H1 (cell line): Measurements from ENCODE around the gene PLEKHN1. TPM values are rescaled to one million over a fixed set of nuclear protein-coding genes. Genes with fewer than 3 reads are reported as not detected.
A peak's percentile ranks its signal among the peaks of the same experiment; 100 is the strongest.

Source experiments
- ASH2L ChIP-seq: fragments of 200-600, 300-600 bp; sonication (generic); IDR thresholded peaks from one replicate; pipeline ENCODE4 v1.7.1; 2017; ENCODE audit warnings: low read length
- CHD1 ChIP-seq: IDR thresholded peaks from 2 replicates; pipeline ENCODE4 v1.6.1; 2012; ENCODE audit warnings: low read depth, low read length, improper control_type of control experiment
- CTCF ChIP-seq, 3 experiments: IDR thresholded peaks; 1 replicate in 2 of 3; 2 replicates in 1 of 3; pipeline versions ENCODE4 v1.5.1 to v1.6.1; 2011; ENCODE audit warnings: low read length in 3 of 3, mild to moderate bottlenecking in 3 of 3, inconsistent platforms in 2 of 3, low read depth in 1 of 3, moderate library complexity in 1 of 3; ENCODE audit not compliant: insufficient read depth in 1 of 3; ENCODE audit errors: control extremely low read depth in 1 of 3
- E2F6 ChIP-seq: IDR thresholded peaks from 2 replicates; pipeline ENCODE4 v1.6.1; 2012; ENCODE audit warnings: inconsistent platforms
- EP300 ChIP-seq, 2 experiments: IDR thresholded peaks; 1 replicate in 1 of 2; 2 replicates in 1 of 2; pipeline ENCODE4 v1.6.1; 2011 to 2012; ENCODE audit warnings: low read depth in 2 of 2, low read length in 2 of 2, mild to moderate bottlenecking in 2 of 2, borderline replicate concordance in 1 of 2, inconsistent platforms in 1 of 2, moderate library complexity in 1 of 2
- EZH2 ChIP-seq: fragments of 200-600 bp; sonication (generic); IDR thresholded peaks from 2 replicates; pipeline ENCODE4 v1.7.1; 2012; ENCODE audit warnings: low read depth, mild to moderate bottlenecking, moderate library complexity, low read length, inconsistent platforms; ENCODE audit not compliant: severe bottlenecking
- GABPA ChIP-seq: IDR thresholded peaks from 2 replicates; pipeline ENCODE4 v1.6.1; 2011; ENCODE audit warnings: mild to moderate bottlenecking, low read length, moderate library complexity, borderline replicate concordance; ENCODE audit not compliant: insufficient read depth
- RAD21 ChIP-seq, 2 experiments: IDR thresholded peaks in 1 of 2; conservative IDR thresholded peaks in 1 of 2; 2 replicates each; pipeline ENCODE4 v1.6.1; 2011; ENCODE audit warnings: low read depth in 2 of 2, low read length in 2 of 2, improper control_type of control experiment in 1 of 2, inconsistent platforms in 1 of 2, mild to moderate bottlenecking in 1 of 2, moderate library complexity in 1 of 2
- RXRA ChIP-seq: IDR thresholded peaks from 2 replicates; pipeline ENCODE4 v1.6.1; 2011; ENCODE audit warnings: low read depth, mild to moderate bottlenecking, low read length, moderate library complexity; ENCODE audit not compliant: insufficient read depth
- SP4 ChIP-seq: IDR thresholded peaks from 2 replicates; pipeline ENCODE4 v1.6.1; 2012; ENCODE audit warnings: low read length, inconsistent platforms
- polyA plus RNA-seq, 7 experiments: library from polyadenylated mRNA; depleted of rRNA in 3 of 7; stranded (reverse) in 5 of 7; unstranded in 2 of 7; fragments of >200 nt in 5 of 7; fragments of 200-250 nt in 2 of 7; gene quantifications; 1 replicate in 5 of 7; 2 replicates in 1 of 7; 4 replicates in 1 of 7; pipeline versions ENCODE4 v1.2.1 to v1.2.3, GENCODE V29; 2011 to 2013; ENCODE audit warnings: missing spikeins in 2 of 7, mixed read lengths in 2 of 7
- total RNA-seq: library from RNA; stranded (reverse); fragmentation: NEBNext Ultra II Directional; extraction: Animal tissue kit (Norgen Biotek cat#: 25700); gene quantifications from 2 replicates; pipeline ENCODE4 v1.2.1, GENCODE V29; 2021

PLEKHN1 gene
- total and polyA plus RNA-seq, 2 of the 8 experiments (the other 6 are each of a cell fraction or from before 2014, with no cell fraction given): 0.39 to 1.5 TPM

GRCh38 chr1:921011-921837 lies 45.1 kb upstream of the PLEKHN1 start (continued):
- TF ChIP-seq CTCF (IDR thresholded peaks at IDR 0.05; ENCODE audit: control extremely low read depth in 1 of 3, insufficient read depth in 1 of 3, low read depth in 1 of 3, low read length in 3 of 3): peak in 2 of 3 experiments; percentile 28 to 66; a peak in 3 of 4 replicates
- TF ChIP-seq CHD1: no peak
- 0 out of 2 replicates have a peak, but pooled peaks have one; percentile 63 for TF ChIP-seq SP4
- peak; percentile 83 for TF ChIP-seq GABPA
- TF ChIP-seq EZH2: peak; percentile 28
- no peak for TF ChIP-seq RXRA
- TF ChIP-seq EP300 (IDR thresholded peaks at IDR 0.05; ENCODE audit: borderline replicate concordance in 1 of 2, low read depth in 2 of 2, low read length in 2 of 2): peak in 1 of 2 experiments; percentile 46; a peak in 1 of 3 replicates
- TF ChIP-seq E2F6: no peak
- peak in 1 of 2 experiments; percentile 45; a peak in 2 of 4 replicates for TF ChIP-seq RAD21 (IDR thresholded peaks at IDR 0.05 in 1 of 2, conservative IDR thresholded peaks at IDR 0.05 in 1 of 2; ENCODE audit: low read depth in 2 of 2, low read length in 2 of 2)
- no peak for TF ChIP-seq ASH2L
